HepG2 (cell line): ENCODE measurements around the gene KRT24. TPM values are rescaled to one million over a fixed set of nuclear protein-coding genes. Genes with fewer than 3 reads are reported as not detected.

ENCODE experiments used
- ATAC-seq: fragments of 200-7000 bp; cut with Tn5 transposase; 3 replicates; pipeline ENCODE4 v1.9.1; 2020; ENCODE audit warnings: mild to moderate bottlenecking, moderate library complexity
- BruUV-seq: library from RNA; stranded (reverse); fragments of 400-500 nt; replicated peaks from 2 replicates; lab custom pipeline; 2021; lab: Mats Ljungman, UMichigan
- CTCF ChIA-PET: fragments of 300-600 bp; formaldehyde crosslinking; extraction: SDS; loops from one replicate; lab custom pipeline; 2021; ENCODE audit warnings: low total read pairs, inconsistent platforms, low intra/inter-chr PET ratio; lab: Yijun Ruan, JAX
- POLR2A ChIA-PET: fragments of 350-600 bp; sonication (Branson Sonifier 250); formaldehyde crosslinking; loops from one replicate; lab custom pipeline; 2020; ENCODE audit warnings: antibody characterized with exemption, inconsistent platforms; lab: Yijun Ruan, JAX
- DNase-seq: peaks from one replicate; pipeline ENCODE4 v3.0.0-alpha.2; 2015; ENCODE audit warnings: low spot score
- FAIRE-seq: peaks from 3 replicates; lab custom pipeline; 2011; peaks lifted over from hg19 to GRCh38; lab: Jason Lieb, UNC
- H2AFZ ChIP-seq: one replicate; pipeline ENCODE4 v1.6.1; 2011; ENCODE audit warnings: low read length, inconsistent platforms
- H3K27ac ChIP-seq: fragments of 300-600 bp; 3 replicates; pipeline ENCODE4 v1.8.0; 2011; ENCODE audit warnings: mixed run types, mild to moderate bottlenecking, mixed read lengths, low read length, inconsistent platforms; ENCODE audit not compliant: insufficient read depth; ENCODE audit errors: extremely low read length
- H3K27me3 ChIP-seq, 2 experiments: fragments of 200-600 bp in 1 of 2; 2 replicates in 1 of 2; 3 replicates in 1 of 2; pipeline versions ENCODE4 v1.6.0 to v1.8.0; 2011; ENCODE audit warnings: low read length in 2 of 2, mild to moderate bottlenecking in 2 of 2, moderate library complexity in 2 of 2, inconsistent platforms in 1 of 2; ENCODE audit not compliant: insufficient read depth in 2 of 2, control insufficient read depth in 1 of 2
- H3K36me3 ChIP-seq, 2 experiments: fragments of 200-600 bp in 1 of 2; replicated peaks in 1 of 2; 2 replicates in 1 of 2; 3 replicates in 1 of 2; pipeline versions ENCODE4 v1.5.1 to v1.8.0; 2011; ENCODE audit warnings: low read length in 2 of 2, inconsistent platforms in 1 of 2; ENCODE audit not compliant: insufficient read depth in 2 of 2, control insufficient read depth in 1 of 2
- H3K4me1 ChIP-seq: 2 replicates; pipeline ENCODE4 v1.5.1; 2012; ENCODE audit warnings: low read length, inconsistent platforms; ENCODE audit not compliant: insufficient read depth
- H3K4me2 ChIP-seq: 2 replicates; pipeline ENCODE4 v1.6.0; 2011; ENCODE audit warnings: low read depth, low read length, inconsistent platforms
- H3K4me3 ChIP-seq, 3 experiments: fragments of 200-600 bp in 1 of 3; sonication (generic), shearing (Covaris generic) in 1 of 3; replicated peaks in 1 of 3; 2 replicates each; pipeline ENCODE4 v1.5.1; 2011 to 2016; ENCODE audit warnings: low read length in 3 of 3, inconsistent platforms in 2 of 3, low read depth in 2 of 3, mild to moderate bottlenecking in 2 of 3, control low read depth in 1 of 3, mixed read lengths in 1 of 3; ENCODE audit not compliant: insufficient read depth in 1 of 3
- H3K79me2 ChIP-seq: one replicate; pipeline ENCODE4 v1.6.1; 2011; ENCODE audit warnings: low read length, inconsistent platforms; ENCODE audit not compliant: insufficient read depth
- H3K9ac ChIP-seq: 2 replicates; pipeline ENCODE4 v1.6.0; 2011; ENCODE audit warnings: mild to moderate bottlenecking, low read depth, low read length, inconsistent platforms; ENCODE audit not compliant: insufficient read depth
- H3K9me3 ChIP-seq: 2 replicates; pipeline ENCODE4 v1.5.1; 2012; ENCODE audit warnings: mild to moderate bottlenecking, low read length
- H4K20me1 ChIP-seq: 2 replicates; pipeline ENCODE4 v1.6.0; 2011; ENCODE audit warnings: inconsistent platforms, mild to moderate bottlenecking, low read length, moderate library complexity; ENCODE audit not compliant: insufficient read depth
- NBN ChIP-seq: fragments of 450-650 bp; conservative IDR thresholded peaks from 2 replicates; pipeline ENCODE4 v1.6.1; 2017
- NRL ChIP-seq: sonication (generic); formaldehyde crosslinking; IDR thresholded peaks from 2 replicates; pipeline ENCODE4 v1.5.0; 2020; ENCODE audit warnings: missing genetic modification reagents, mild to moderate bottlenecking, moderate library complexity, borderline replicate concordance
- RFXANK ChIP-seq: IDR thresholded peaks from 2 replicates; pipeline ENCODE4 v1.6.1; 2016
- ZBTB7A ChIP-seq: sonication (generic); formaldehyde crosslinking; IDR thresholded peaks from 2 replicates; pipeline ENCODE4 v1.8.0; 2022; ENCODE audit warnings: mild to moderate bottlenecking, missing genetic modification reagents
- ZNF331 ChIP-seq: sonication (generic); formaldehyde crosslinking; IDR thresholded peaks from 2 replicates; pipeline ENCODE4 v1.4.0; 2020; ENCODE audit warnings: missing genetic modification reagents
- ZNF670 ChIP-seq: sonication (generic); formaldehyde crosslinking; IDR thresholded peaks from 2 replicates; pipeline ENCODE4 v1.8.0; 2022; ENCODE audit warnings: mild to moderate bottlenecking, missing genetic modification reagents, borderline replicate concordance
- WGBS: methylation state at CpG from one replicate; pipeline ENCODE4 v1.1.6; 2017; ENCODE audit warnings: low lambda C conversion rate; 5-methylcytosine and 5-hydroxymethylcytosine counted together
- in situ Hi-C: cut with HindIII; loops from 2 replicates; pipeline ENCODE4 v1.10.0; 2017; ENCODE audit warnings: low pct_unique_long_range_greater_than_20kb; ENCODE audit not compliant: extremely low pct_ligation_motif_present
- intact Hi-C: fragments of 100-400 bp; cut with micrococcal nuclease; formaldehyde crosslinking; loops from one replicate; pipeline ENCODE4 v1.10.0; 2022; ENCODE audit not compliant: unreplicated experiment
- polyA plus RNA-seq, 8 experiments: library from polyadenylated mRNA; depleted of rRNA in 3 of 8; stranded (reverse) in 7 of 8; unstranded in 1 of 8; fragments of >200 nt; fragmentation: Illumina TruSeq in 4 of 8; extraction: Trizol in 4 of 8; gene quantifications; 2 replicates each; pipeline versions ENCODE4 v1.2.1 to v1.2.3, GENCODE V29; 2011 to 2016; ENCODE audit warnings: low read depth in 4 of 8, missing spikeins in 1 of 8, mixed read lengths in 1 of 8; ENCODE audit not compliant: insufficient read depth in 1 of 8
- total RNA-seq, 5 experiments: library from RNA; depleted of rRNA; stranded (reverse); fragments of >200 nt; fragmentation: Illumina TruSeq; extraction: Trizol; gene quantifications; 2 replicates each; pipeline ENCODE4 v1.2.3, GENCODE V29; 2016; ENCODE audit warnings: low read depth in 1 of 5
- TF ChIP-seq, protein P1 (sequence below): sonication (generic); formaldehyde crosslinking; IDR thresholded peaks from 2 replicates; pipeline ENCODE4 v1.4.0; 2020; ENCODE audit warnings: low read depth, missing genetic modification reagents
- TF ChIP-seq, protein P2 (sequence below): sonication (generic); formaldehyde crosslinking; IDR thresholded peaks from 2 replicates; pipeline ENCODE4 v1.4.0; 2020; ENCODE audit warnings: missing genetic modification reagents, borderline replicate concordance
- TF ChIP-seq, protein P3 (sequence below): IDR thresholded peaks from 2 replicates; pipeline ENCODE4 v1.6.1; 2016; ENCODE audit warnings: missing biosample characterization, missing genetic modification reagents, low read depth
- TF ChIP-seq, protein P4 (sequence below): fragments of 450-650 bp; IDR thresholded peaks from 2 replicates; pipeline ENCODE4 v1.6.1; 2016

The KRT24 gene
- total and polyA plus RNA-seq, 2 of the 13 experiments (the other 11 are each of a cell fraction or from before 2014, with no cell fraction given): not detected

DNA sequence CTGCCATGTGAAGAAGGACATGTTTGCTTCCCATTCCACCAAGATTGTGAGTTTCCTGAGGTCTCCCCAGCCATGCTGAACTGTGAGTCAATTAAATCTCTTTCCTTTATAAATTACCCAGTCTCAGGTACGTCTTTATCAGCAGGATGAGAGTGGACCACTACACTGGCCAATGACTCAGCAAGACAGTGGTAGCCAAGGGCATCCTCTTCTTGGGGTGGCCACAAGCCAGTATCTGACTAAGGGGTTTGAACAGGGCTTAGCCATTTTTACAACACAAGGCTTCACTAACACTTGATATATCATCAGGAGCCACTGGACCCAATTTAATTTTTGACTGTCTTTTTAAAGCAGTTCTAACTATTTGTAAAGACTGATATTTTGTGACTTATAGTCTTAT lies 21.1 kb upstream of the KRT24 start (continued):
- TF ChIP-seq, protein P1, sequence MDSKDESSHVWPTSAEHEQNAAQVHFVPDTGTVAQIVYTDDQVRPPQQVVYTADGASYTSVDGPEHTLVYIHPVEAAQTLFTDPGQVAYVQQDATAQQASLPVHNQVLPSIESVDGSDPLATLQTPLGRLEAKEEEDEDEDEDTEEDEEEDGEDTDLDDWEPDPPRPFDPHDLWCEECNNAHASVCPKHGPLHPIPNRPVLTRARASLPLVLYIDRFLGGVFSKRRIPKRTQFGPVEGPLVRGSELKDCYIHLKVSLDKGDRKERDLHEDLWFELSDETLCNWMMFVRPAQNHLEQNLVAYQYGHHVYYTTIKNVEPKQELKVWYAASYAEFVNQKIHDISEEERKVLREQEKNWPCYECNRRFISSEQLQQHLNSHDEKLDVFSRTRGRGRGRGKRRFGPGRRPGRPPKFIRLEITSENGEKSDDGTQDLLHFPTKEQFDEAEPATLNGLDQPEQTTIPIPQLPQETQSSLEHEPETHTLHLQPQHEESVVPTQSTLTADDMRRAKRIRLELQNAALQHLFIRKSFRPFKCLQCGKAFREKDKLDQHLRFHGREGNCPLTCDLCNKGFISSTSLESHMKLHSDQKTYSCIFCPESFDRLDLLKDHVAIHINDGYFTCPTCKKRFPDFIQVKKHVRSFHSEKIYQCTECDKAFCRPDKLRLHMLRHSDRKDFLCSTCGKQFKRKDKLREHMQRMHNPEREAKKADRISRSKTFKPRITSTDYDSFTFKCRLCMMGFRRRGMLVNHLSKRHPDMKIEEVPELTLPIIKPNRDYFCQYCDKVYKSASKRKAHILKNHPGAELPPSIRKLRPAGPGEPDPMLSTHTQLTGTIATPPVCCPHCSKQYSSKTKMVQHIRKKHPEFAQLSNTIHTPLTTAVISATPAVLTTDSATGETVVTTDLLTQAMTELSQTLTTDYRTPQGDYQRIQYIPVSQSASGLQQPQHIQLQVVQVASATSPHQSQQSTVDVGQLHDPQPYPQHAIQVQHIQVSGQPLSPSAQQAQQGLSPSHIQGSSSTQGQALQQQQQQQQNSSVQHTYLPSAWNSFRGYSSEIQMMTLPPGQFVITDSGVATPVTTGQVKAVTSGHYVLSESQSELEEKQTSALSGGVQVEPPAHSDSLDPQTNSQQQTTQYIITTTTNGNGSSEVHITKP (CRISPR knock-in tag): no peak
- TF ChIP-seq ZBTB7A (CRISPR knock-in tag) (no peak), NBN (no peak)

DNA sequence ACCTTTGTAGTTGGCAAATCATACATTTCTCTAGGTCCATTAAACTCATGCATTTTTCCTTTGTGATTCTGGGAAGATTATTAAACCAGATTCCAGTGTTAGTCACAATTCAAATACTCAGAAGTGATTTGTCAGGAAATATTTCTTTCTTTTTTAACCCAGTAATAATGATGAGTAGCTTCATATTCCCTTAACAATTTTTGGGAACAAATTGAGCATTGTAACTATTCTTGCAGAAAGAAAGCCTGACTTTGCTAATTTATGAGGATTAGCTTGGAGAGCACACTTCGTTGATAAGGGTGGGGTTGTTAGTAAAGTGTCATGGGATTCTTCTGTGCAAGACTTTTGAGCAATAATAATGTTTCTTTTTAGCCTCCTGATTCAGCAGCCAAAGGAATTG lies 18.7 kb upstream of the KRT24 start:
- no peaks in the 10 kb centered on the region for H3K4me1 ChIP-seq
- H3K27me3 ChIP-seq: peaks cover 0 to 7% of the 10 kb centered on the region in 2 experiments; a peak in 3 of 5 replicates
- H3K4me2 ChIP-seq: no peak overlapping the region
- no peak for DNase-seq
- no peaks in the 10 kb centered on the region for H3K36me3 ChIP-seq
- H2AFZ ChIP-seq: no peak overlapping the region
- ATAC-seq: no peak
- H3K79me2 ChIP-seq: no peaks in the 10 kb centered on the region
- BruUV-seq: no TSS peak
- in situ Hi-C loops (no loop called here), intact Hi-C loops (no loop called here)
- 0% methylated on average over 1 of the region's 1 CpG for WGBS
- H4K20me1 ChIP-seq: no peaks in the 10 kb centered on the region
- ChIA-PET POLR2A (no interaction called here), CTCF (no interaction called here)
- H3K9ac ChIP-seq: no peak overlapping the region
- no peak for FAIRE-seq
- H3K4me3 ChIP-seq: no peak overlapping the region
- H3K27ac ChIP-seq: no peak overlapping the region
- no peaks in the 10 kb centered on the region for H3K9me3 ChIP-seq
- TF ChIP-seq RFXANK (CRISPR knock-in tag) (no peak), ZNF670 (CRISPR knock-in tag) (no peak), NRL (CRISPR knock-in tag) (no peak), ZNF331 (CRISPR knock-in tag) (no peak)
- TF ChIP-seq, protein P2, sequence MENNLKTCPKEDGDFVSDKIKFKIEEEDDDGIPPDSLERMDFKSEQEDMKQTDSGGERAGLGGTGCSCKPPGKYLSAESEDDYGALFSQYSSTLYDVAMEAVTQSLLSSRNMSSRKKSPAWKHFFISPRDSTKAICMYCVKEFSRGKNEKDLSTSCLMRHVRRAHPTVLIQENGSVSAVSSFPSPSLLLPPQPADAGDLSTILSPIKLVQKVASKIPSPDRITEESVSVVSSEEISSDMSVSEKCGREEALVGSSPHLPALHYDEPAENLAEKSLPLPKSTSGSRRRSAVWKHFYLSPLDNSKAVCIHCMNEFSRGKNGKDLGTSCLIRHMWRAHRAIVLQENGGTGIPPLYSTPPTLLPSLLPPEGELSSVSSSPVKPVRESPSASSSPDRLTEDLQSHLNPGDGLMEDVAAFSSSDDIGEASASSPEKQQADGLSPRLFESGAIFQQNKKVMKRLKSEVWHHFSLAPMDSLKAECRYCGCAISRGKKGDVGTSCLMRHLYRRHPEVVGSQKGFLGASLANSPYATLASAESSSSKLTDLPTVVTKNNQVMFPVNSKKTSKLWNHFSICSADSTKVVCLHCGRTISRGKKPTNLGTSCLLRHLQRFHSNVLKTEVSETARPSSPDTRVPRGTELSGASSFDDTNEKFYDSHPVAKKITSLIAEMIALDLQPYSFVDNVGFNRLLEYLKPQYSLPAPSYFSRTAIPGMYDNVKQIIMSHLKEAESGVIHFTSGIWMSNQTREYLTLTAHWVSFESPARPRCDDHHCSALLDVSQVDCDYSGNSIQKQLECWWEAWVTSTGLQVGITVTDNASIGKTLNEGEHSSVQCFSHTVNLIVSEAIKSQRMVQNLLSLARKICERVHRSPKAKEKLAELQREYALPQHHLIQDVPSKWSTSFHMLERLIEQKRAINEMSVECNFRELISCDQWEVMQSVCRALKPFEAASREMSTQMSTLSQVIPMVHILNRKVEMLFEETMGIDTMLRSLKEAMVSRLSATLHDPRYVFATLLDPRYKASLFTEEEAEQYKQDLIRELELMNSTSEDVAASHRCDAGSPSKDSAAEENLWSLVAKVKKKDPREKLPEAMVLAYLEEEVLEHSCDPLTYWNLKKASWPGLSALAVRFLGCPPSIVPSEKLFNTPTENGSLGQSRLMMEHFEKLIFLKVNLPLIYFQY (CRISPR knock-in tag): no peak
- TF ChIP-seq, protein P3, sequence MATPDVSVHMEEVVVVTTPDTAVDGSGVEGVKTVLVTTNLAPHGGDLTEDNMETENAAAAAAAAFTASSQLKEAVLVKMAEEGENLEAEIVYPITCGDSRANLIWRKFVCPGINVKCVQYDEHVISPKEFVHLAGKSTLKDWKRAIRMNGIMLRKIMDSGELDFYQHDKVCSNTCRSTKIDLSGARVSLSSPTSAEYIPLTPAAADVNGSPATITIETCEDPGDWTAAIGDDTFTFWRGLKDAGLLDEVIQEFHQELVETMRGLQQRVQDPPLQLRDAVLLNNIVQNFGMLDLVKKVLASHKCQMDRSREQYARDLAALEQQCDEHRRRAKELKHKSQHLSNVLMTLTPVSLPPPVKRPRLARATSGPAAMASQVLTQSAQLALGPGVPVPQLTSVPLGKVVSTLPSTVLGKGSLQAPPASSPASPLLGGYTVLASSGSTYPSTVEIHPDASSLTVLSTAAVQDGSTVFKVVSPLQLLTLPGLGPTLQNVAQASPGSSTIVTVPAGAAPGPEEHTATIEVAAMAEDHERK (CRISPR knock-in tag): no peak
- TF ChIP-seq, protein P4, sequence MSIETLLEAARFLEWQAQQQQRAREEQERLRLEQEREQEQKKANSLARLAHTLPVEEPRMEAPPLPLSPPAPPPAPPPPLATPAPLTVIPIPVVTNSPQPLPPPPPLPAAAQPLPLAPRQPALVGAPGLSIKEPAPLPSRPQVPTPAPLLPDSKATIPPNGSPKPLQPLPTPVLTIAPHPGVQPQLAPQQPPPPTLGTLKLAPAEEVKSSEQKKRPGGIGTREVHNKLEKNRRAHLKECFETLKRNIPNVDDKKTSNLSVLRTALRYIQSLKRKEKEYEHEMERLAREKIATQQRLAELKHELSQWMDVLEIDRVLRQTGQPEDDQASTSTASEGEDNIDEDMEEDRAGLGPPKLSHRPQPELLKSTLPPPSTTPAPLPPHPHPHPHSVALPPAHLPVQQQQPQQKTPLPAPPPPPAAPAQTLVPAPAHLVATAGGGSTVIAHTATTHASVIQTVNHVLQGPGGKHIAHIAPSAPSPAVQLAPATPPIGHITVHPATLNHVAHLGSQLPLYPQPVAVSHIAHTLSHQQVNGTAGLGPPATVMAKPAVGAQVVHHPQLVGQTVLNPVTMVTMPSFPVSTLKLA: no peak
